Neural progenitor cell (in vitro differentiated cells): ENCODE results near the gene METTL3.
A peak's percentile ranks its signal among the peaks of the same experiment; 100 is the strongest.

Experiments
- EZH2 ChIP-seq: fragments of 200-600 bp; sonication (generic); IDR thresholded peaks from 2 replicates; pipeline ENCODE4 v1.6.1; 2017; ENCODE audit warnings: antibody characterized with exemption, mild to moderate bottlenecking, moderate library complexity
- TF ChIP-seq, protein P1 (sequence below): fragments of 200-600 bp; sonication (generic); IDR thresholded peaks from 2 replicates; pipeline ENCODE4 v1.5.1; 2017; ENCODE audit warnings: antibody characterized with exemption, mild to moderate bottlenecking

DNA sequence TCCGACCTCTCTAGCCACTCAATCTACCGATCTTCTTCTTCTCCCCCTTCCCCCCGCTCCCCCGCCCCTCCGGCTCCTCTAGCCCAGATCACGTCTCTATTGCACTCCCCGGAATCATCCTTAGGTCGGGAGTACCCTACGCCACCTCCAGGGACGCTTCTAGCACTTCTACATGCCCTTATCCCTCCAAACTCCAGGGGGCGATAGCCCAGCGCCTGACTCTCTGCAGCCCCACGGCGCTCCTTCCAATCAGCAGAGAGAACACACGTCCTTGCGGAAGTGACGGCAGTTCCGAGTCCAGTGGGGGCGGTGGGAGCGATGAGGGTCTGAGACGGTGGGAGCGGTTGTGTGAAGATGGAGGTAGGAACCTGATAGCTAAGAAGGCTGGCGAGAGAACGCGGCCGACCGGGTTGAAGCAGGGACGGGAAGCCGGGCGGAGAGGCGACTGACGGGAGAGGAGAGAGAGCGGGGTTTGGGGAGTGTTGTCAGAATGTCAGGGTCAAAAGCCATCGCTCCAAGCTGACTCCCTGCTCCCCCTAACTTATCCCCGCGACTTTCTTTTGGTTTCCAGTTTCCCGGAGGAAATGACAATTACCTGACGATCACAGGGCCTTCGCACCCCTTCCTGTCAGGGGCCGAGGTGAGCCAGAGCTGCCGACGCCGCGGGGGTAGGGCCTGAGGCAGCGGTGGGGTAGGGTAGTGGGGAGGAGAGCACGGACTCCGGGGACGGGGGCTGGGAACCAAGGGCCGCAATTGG is 34.0 kb downstream of the METTL3 start, which contains the start of the genes RAB2B and TOX4:
- TF ChIP-seq, protein P1, sequence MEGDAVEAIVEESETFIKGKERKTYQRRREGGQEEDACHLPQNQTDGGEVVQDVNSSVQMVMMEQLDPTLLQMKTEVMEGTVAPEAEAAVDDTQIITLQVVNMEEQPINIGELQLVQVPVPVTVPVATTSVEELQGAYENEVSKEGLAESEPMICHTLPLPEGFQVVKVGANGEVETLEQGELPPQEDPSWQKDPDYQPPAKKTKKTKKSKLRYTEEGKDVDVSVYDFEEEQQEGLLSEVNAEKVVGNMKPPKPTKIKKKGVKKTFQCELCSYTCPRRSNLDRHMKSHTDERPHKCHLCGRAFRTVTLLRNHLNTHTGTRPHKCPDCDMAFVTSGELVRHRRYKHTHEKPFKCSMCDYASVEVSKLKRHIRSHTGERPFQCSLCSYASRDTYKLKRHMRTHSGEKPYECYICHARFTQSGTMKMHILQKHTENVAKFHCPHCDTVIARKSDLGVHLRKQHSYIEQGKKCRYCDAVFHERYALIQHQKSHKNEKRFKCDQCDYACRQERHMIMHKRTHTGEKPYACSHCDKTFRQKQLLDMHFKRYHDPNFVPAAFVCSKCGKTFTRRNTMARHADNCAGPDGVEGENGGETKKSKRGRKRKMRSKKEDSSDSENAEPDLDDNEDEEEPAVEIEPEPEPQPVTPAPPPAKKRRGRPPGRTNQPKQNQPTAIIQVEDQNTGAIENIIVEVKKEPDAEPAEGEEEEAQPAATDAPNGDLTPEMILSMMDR, result peak; percentile 98
- no peak for TF ChIP-seq EZH2
